Choroid plexus epithelial cell (primary cell): ENCODE results near the gene DTWD1.
"Not testable (repeated sequence)": the region's sequence is repeated elsewhere in the genome, so short reads cannot be mapped to it uniquely, and the experiment has no call there.

Experiments used
- DNase-seq: peaks from one replicate; pipeline ENCODE4 v3.0.0-alpha.2; 2010; ENCODE audit warnings: low read depth
- H3K4me3 ChIP-seq: 2 replicates; pipeline ENCODE4 v1.5.1; 2011; ENCODE audit warnings: low read depth, mild to moderate bottlenecking, control low read depth, low read length, moderate library complexity
- CTCF ChIP-seq: conservative IDR thresholded peaks from 2 replicates; pipeline ENCODE4 v1.5.1; 2011; ENCODE audit warnings: low read depth, mild to moderate bottlenecking, control low read depth, inconsistent platforms, low read length, moderate library complexity

Gene DTWD1

GRCh38 chr15:49620658-49621368 is at the start of gene DTWD1, which contains the start of gene FAM227B:
Gene DTWD1, plus strand, starts transcription at chr15:49621048. Its CDS starts 4,120 bp downstream, at chr15:49625168.
Gene FAM227B, minus strand, starts transcription at chr15:49620818. Its CDS starts 5,647 bp downstream, at chr15:49615171.
- DNase-seq, result peak; percentile 100
- TF ChIP-seq CTCF, result peak; percentile 6
- peak within 1 kb of the TSS; percentile 85 for H3K4me3 ChIP-seq

GRCh38 chr15:49573421-49573820 is 47.4 kb upstream of the DTWD1 start:
- H3K4me3 ChIP-seq, result no peak overlapping the region
- TF ChIP-seq CTCF, result no peak
- DNase-seq, result no peak

GRCh38 chr15:49589030-49589429 is 31.8 kb upstream of the DTWD1 start:
- peak; percentile 19 for DNase-seq
- H3K4me3 ChIP-seq, result no peak overlapping the region
- no peak for TF ChIP-seq CTCF

- H3K4me3 ChIP-seq, DNase-seq: not testable (repeated sequence)
Observed at GRCh38 chr15:49592829-49593316, 28.0 kb upstream of the DTWD1 start.

- DNase-seq, result no peak
- H3K4me3 ChIP-seq, result no peak overlapping the region
- TF ChIP-seq CTCF, result no peak
Observed at GRCh38 chr15:49604625-49605409, 16.0 kb upstream of the DTWD1 start.

- TF ChIP-seq CTCF, result no peak
Observed at GRCh38 chr15:49605588-49605987, 15.3 kb upstream of the DTWD1 start.

GRCh38 chr15:49606594-49606993 is 14.3 kb upstream of the DTWD1 start:
- peak; percentile 14 for DNase-seq
- no peak overlapping the region for H3K4me3 ChIP-seq
- peak; percentile 45 for TF ChIP-seq CTCF

More at GRCh38 chr15:49605588-49605987, 15.3 kb upstream of the DTWD1 start:
- H3K4me3 ChIP-seq, result no peak overlapping the region
- DNase-seq, result no peak
